Prostate gland (tissue), 2 donors: Measurements from ENCODE around the gene PTGIR. TPM values are rescaled to one million over a fixed set of nuclear protein-coding genes. Genes with fewer than 3 reads are reported as not detected.

Experiments used
- DNase-seq: peaks from one replicate; pipeline ENCODE4 v3.0.0-alpha.2; 2019; ENCODE audit warnings: low spot score
- H3K27ac ChIP-seq, 2 donors: fragments of 200-600 bp; sonication (generic); 2 replicates each; pipeline ENCODE4 v1.5.1; 2017 to 2019
- H3K27me3 ChIP-seq: fragments of 200-600 bp; sonication (generic); replicated peaks from 2 replicates; pipeline ENCODE4 v1.5.1; 2019; ENCODE audit not compliant: insufficient read depth
- H3K36me3 ChIP-seq, 2 donors: fragments of 200-600 bp; sonication (generic); 1 replicate in 1 of 2; 2 replicates in 1 of 2; pipeline versions ENCODE4 v1.5.1 to v1.8.1; 2017 to 2019
- H3K4me1 ChIP-seq: fragments of 200-600 bp; sonication (generic); replicated peaks from 2 replicates; pipeline ENCODE4 v1.5.1; 2019
- H3K4me3 ChIP-seq, 2 donors: fragments of 200-600 bp; sonication (generic); 2 replicates each; pipeline ENCODE4 v1.5.1; 2017 to 2019
- H3K9me3 ChIP-seq: fragments of 200-600 bp; sonication (generic); 2 replicates; pipeline ENCODE4 v1.5.1; 2017
- CTCF ChIP-seq, 4 experiments: fragments of 200-600 bp in 2 of 4; fragments of 450-650 bp in 2 of 4; sonication (generic) in 2 of 4; IDR thresholded peaks; 1 replicate in 3 of 4; 2 replicates in 1 of 4; pipeline ENCODE4 v1.5.1; 2016 to 2019; ENCODE audit warnings: antibody characterized with exemption in 4 of 4, mild to moderate bottlenecking in 2 of 4, moderate library complexity in 2 of 4
- POLR2A ChIP-seq: fragments of 450-650 bp; IDR thresholded peaks from one replicate; pipeline ENCODE4 v1.6.1; 2016; ENCODE audit warnings: antibody characterized with exemption, mild to moderate bottlenecking
- POLR2AphosphoS5 ChIP-seq: sonication (generic); formaldehyde crosslinking; IDR thresholded peaks from one replicate; pipeline ENCODE4 v1.6.1; 2017; ENCODE audit warnings: antibody characterized with exemption
- WGBS: methylation state at CpG from one replicate; pipeline ENCODE4 v1.1.5; 2018; 5-methylcytosine and 5-hydroxymethylcytosine counted together
- intact Hi-C: fragments of 100-400 bp; cut with DNase I; formaldehyde crosslinking; loops from one replicate; pipeline ENCODE4 v1.14.2; 2022
- total RNA-seq, 2 donors: library from RNA; depleted of rRNA; stranded (reverse); fragments of >200 nt; gene quantifications; one replicate each; pipeline ENCODE4 v1.1.0, GENCODE V29; 2016

Gene PTGIR
- total RNA-seq, 2 donors from 2014 or later: 2.2 TPM; not detected in 1

GRCh38 chr19:46571495-46571894 lies 53.4 kb downstream of the PTGIR start:
- Histone ChIP-seq H3K36me3 (no peaks in the 10 kb centered on the region), H3K9me3 (no peaks in the 10 kb centered on the region), H3K4me1 (no peaks in the 10 kb centered on the region), H3K27me3 (no peaks in the 10 kb centered on the region), H3K4me3 (no peak overlapping the region), H3K27ac (no peak overlapping the region)
- no peak for DNase-seq
- TF ChIP-seq CTCF (IDR thresholded peaks at IDR 0.05) (no peak), POLR2AphosphoS5 (no peak), POLR2A (no peak)
- WGBS: 56% methylated on average over 5 of the region's 5 CpGs
- intact Hi-C loops: no loop called here

Other genes starting within 250 kb of the PTGIR start
- 10 to 100 TPM; 20.4 to 32.7 TPM for gene CCDC8, start 211.5 kb downstream of the PTGIR start, total RNA-seq
- gene PNMA8C, start 196.2 kb downstream of the PTGIR start, total RNA-seq: 1 to 10 TPM in 1 of 2 donors, not detected in 1; 1.6 TPM
- 10 to 100 TPM; 17.0 to 26.5 TPM for gene PNMA8A, start 153.5 kb downstream of the PTGIR start, total RNA-seq
- gene PNMA8B, start 129.2 kb downstream of the PTGIR start, total RNA-seq: 1 to 10 TPM in 1 of 2 donors, under 1 TPM in 1; 0.96 to 3.1 TPM
- gene CALM3, start 23.8 kb downstream of the PTGIR start, total RNA-seq: 100 to 1,000 TPM; 166 to 171 TPM
- gene GNG8, start 11.1 kb upstream of the PTGIR start, total RNA-seq: not detected
- 10 to 100 TPM in 1 of 2 donors, 1 to 10 TPM in 1; 8.6 to 28.1 TPM for gene DACT3, start 36.1 kb upstream of the PTGIR start, total RNA-seq
- gene PRKD2, start 92.0 kb upstream of the PTGIR start, total RNA-seq: 10 to 100 TPM; 38.9 to 41.8 TPM
- gene FKRP, start 121.0 kb upstream of the PTGIR start, total RNA-seq: 10 to 100 TPM; 15.2 to 32.0 TPM
- 100 to 1,000 TPM in 1 of 2 donors, 10 to 100 TPM in 1; 80.7 to 221 TPM for gene STRN4, start 121.4 kb upstream of the PTGIR start, total RNA-seq
- gene SLC1A5, start 163.5 kb upstream of the PTGIR start, total RNA-seq: 100 to 1,000 TPM; 122 to 214 TPM
- 100 to 1,000 TPM; 118 to 141 TPM for gene AP2S1, start 225.8 kb upstream of the PTGIR start, total RNA-seq
- gene ARHGAP35, start 235.9 kb upstream of the PTGIR start, total RNA-seq: 10 to 100 TPM; 56.3 to 75.0 TPM